IPS DF 4.7 (cell line): Measurements from ENCODE around the gene NACC2.
"Not testable (repeated sequence)": the region's sequence is repeated elsewhere in the genome, so short reads cannot be mapped to it uniquely, and the experiment has no call there.

Experiments
- DNase-seq: peaks from one replicate; pipeline ENCODE4 v3.0.0-alpha.2; 2013; ENCODE audit warnings: low spot score; ENCODE audit errors: extremely low read depth

NACC2 gene

DNA sequence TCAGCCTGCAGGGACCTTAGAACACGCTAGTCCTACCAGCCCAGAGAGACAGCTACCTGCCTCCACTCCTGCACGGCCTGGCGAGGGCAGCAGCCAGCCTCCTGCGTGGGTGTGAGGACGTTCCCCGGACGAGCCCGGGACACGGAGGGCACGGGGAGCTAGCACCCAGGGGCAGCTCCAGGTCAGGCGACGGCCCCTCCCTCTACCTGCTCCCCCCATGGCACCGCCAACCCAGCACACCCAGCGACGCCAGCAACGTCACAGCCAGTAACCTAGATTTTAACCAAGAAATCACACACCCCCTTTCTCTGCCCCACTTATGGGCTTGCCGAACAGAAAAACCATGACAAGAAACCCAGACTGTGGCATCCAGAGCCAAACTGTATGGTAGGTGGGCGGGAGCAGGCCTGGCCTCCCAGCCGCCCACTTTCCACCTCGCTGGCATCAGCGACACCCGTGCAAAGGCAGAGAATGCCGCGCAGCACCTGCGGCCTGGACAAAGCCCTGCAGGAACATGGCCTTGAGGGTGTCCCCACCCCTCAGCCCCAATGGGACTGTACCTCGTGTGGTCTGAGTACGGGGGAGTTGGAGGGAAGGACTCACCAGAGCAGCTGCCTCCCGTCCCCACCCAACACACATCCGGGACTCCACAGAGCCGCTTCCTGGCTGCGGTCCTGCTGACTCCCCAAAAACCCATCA is 47.9 kb downstream of the NACC2 start:
- no peak for DNase-seq

DNA sequence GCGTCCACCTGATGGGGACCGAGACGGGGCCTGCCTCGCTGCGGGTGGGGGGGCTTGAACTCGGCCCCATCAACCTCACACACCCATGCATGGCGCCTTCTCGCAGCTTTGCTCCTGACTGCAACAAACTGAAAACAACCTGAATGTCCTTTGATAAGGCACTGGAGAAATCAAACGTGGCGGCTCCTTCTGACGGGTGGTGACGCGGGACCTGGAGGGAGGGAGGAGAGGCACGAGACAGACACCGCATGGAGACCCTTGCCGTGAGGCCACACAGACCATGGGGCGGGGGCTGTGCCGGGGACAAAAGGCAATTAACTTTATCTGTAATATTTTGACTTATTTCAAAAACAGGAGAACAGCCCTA is 48.6 kb downstream of the NACC2 start:
- no peak for DNase-seq

DNA sequence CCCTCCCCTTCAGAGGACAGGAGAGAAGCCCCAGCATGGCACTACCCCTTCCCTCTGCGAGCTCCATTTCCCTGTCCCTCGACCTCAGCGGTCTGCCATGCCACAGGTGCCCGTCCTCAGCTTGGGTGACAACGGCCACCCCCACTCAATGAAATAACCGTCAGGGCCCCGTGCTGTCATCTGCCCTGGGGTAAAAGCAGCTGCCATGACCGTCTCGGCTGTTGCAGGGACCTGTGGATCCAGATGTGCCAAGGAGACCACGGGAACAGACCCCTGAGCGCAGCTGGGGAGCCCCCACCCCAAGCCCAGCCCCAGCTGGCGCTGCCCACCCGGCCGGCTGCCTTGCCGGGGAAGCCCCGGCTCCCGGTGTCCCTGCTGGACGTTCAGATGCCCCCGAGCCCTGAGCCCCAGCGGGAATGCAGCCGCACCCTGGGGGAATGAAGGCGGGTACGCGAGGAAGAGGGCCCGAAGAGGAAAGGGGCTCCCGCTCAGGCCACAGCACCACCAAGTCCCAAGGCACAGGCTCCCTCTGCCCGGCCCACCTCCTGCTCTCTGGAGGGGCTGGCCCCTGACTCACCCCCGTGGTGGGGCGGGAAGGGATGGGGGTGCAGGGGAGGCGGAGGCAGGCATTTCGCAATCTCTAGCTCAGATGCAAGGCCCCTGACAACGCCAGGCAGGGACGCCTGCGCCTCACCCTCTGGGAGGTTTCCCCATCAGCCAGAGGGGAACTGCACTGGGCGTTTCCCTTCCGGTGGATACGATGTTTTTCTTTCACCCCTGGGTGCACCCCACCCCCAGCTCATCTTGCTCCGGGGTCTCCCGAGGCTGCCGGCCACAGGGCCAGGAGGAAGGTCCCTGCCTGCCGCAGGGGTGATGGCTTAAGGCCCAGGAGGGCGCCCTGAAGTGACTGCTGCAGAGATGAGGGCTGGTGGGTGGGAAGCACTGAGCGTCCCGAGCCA is 49.2 kb downstream of the NACC2 start:
- DNase-seq: no peak

DNA sequence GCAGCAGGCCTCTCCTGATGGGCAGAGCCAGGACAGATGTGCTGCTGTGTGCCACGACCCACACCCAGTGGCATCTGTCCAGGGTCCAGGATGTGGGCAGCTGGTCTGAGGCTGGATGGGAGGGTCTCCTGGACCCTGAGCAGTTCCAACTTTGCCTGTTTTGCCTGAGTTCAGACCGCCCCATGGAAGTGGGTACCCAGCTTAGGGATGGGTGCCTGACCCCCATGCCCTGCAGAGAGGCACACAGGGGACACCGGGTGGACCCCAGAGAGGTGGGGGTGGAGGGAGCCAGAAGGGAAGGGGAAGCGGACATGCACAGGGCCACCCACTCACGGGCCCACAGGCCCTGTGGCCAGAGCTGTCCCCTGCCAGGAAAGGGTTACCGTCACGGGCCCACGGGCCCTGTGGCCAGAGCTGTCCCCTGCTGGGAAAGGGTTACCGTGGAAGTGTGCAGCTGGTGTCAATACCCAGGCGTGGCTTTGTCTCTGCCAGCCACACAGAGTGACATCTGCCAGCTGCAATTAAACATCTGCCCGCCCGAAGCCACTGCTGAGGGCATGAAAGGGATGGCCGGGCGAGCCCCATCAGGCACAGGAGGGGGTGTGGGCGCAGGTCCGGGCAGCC is 50.0 kb downstream of the NACC2 start:
- no peak for DNase-seq

DNA sequence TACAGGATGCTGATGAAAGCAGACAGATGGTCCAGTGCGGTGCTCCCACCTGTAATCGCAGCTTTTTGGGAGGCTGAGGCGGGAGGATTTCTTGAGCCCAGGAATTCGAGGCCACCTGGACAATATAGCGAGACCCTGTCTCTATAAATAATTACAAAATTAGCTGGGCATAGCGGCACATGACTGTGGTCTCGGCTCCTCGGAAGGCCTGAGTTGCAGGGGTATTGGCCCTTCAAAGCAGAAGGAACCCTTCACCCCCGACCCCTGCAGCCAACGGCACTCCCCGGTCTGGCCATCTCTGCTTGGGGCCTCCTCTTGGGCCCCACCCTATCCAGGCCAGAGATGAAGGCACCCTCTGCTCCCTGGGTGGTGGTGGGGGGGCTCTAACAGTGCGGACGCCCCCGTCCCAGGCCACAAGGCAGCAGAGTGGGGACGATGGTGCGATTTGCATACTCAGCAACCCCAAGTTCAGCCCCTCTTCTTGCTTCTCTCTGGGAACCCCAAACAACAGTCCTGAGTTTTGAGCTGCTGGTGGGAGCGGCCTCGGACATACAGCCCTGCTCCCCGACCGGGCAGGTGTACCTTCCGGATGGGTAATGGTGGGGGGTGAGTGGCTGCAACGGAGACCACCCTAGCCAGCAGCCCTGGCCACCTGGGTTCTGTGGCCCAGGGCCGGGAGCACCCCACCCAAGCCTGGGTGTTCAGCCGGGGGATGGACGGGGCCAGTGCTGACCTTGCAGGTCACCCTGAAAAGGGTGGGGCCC is 50.7 kb downstream of the NACC2 start:
- DNase-seq: no peak

DNA sequence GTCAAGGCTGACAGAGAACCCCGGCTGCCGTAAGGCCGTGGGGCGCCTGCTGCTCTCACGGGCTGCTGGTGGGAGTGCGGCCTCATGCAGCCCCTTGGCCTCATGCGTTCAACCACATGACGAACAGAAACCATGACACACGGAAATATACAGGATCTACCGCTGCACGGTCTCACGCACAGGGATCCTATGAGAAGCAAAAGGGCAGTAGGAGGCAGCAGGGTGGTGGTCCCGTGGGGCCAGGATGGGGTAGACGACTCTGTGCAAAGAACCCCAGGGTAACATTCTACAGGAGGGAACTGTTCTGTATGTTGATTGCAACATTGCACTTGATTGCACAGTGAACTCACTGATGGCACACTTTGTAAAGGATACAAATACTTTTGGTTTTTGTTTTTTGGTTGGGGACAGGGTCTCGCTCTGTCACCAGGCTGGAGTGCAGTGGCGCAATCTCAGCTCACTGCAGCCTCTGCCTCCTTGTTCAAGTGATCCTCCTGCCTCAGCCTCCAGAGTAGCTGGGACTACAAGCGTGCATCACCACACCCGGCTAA is 51.6 kb downstream of the NACC2 start:
- DNase-seq: no peak

DNA sequence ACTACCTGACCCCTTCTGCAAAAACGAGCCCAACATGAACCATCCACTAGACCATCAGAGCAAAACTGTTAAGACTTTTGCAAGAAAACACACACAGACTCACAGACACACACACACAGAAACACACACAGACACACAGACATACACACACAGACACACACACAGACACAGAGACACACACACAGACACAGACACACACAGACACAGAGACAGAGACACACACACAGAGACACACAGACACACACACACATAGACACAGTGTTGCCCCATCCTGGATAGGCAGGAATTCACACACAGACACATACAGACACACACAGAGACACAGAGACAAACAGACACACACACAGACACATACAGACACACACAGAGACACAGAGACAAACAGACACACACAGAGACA is 52.5 kb downstream of the NACC2 start:
- DNase-seq: no peak

DNA sequence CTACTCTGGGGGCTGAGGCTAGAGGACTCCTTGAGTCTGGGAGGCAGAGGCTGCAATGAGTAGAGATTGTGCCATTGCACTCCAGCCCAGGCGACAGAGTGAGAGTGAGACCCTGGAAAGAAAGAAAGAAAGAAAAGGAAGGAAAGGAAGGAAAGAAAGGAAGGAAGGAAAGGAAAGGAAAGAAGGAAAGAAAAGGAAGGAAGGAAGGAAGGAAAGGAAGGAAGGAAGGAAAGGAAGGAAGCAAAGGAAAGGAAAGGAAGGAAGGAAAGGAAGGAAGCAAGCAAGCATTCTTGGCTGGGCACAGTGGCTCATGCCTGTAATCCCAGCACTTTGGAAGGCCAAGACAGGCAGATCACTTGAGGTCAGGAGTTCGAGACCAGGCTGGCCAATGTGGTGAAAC is 54.2 kb downstream of the NACC2 start:
- DNase-seq: not testable (repeated sequence)

DNA sequence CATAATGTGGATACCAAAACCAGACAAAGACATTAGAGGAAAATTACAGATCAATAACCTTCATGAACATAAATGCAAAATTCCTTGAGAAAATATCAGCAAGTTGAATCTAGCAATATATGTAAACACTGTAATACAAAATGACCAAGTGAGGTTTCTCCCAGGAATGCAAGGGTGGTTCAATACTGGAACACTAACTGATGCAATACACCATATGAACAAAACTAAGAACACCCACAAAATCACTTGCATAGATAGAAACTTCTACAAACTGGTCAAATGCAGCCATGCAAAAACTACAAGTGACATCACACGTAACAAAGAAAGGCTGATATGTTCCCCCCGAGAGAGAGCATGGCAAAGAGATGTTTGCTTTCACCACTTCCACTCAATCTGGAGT is 55.6 kb downstream of the NACC2 start:
- no peak for DNase-seq

DNA sequence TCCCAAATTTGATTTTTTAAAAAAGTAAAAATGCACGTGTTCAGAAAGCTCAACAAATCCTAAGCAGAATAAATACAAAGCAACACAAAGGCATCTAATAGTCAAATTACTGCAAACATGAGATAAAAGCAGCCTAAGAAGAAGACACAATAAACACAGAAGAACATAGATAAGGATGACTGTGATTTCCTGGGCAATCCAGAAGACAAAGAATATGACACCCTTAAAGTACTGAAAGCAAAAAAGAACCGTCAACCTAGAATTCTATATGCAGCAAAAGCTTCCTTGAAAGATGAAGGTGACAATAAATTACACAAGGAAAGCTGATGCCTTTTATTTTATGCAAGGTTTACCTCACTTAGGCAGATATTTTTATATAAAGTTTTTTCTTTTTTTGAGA is 58.2 kb downstream of the NACC2 start:
- DNase-seq: no peak

DNA sequence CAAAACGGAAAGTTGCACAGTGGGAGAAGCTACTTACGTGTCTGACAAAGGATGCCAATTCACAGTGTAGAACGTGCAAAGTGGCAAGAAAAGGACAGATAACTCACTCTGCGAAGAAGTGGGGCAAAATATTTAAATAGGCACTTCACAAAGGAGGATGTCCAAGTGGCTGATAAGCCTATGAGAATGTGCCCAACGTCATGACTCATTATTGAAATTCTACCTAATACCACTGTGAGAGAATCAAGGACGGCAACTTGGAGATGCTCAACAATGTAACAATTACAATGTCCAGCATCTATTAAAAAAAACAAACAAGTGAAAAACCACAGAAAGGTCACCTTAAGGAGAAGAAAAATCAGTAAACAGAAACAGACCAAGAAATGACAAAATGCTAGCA is 59.0 kb downstream of the NACC2 start:
- DNase-seq: no peak

DNA sequence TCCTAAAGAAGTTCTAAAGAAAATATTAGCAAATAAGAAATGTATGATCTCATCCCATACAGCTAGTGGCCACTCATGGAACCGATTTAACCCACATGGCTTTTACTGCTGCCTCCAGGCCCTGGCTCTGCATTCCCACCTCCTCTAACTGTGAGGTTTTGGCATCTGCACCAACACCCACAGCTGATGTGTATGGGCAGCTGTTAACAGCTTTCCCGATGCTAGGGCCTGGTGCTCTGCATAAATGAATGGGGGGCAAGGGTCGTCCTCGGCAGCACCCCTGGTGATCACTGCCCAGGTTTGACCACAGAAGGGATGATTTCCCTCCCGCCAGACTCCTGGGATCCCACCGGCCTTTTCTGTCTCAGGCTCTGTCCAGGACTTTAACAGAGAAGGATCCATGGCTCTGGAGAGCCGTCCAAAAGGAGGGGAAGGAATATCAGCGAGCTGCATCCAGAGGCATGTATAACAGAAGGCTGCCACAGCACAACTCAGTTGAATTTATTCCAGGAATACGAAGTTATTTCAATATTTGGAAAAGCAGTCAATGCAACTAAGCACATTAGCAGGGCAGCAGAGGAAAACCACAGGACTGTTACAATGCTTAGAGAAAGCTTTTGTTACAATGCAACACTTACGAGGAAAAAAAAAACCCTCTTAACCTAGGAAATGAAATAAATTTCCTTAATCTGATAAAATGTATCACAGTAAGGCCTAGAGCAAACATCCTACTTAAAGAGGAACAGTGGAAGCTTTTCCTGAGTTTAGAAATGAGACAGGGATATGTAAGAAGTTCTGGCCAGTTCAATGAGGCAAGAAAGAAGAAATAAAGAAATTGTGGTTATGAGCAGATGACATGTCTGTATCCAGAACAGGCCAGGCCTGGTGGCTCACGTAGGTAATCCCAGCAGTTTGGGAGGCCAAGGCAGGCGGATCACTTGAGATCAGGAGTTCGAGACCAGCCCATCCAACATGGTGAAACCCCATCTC is 63.1 kb downstream of the NACC2 start:
- no peak for DNase-seq

DNA sequence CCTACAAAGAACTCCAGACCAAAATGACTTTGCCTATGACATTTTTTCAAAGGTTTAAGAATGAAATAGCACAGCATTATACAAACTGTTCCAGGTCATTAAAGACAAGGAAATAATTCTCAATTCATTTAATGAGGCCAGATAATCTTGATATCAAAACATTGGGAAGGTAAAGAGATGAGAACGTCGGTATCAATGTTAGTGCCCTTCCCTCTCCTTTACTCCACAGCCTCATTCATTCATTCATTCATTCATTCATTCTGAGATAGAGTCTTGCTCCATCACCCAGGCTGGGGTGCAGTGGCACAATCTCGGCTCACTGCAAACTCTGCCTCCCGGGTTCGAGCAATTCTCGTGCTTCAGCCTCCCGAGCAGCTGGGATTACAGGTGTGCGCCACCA is 64.0 kb downstream of the NACC2 start:
- DNase-seq: no peak

DNA sequence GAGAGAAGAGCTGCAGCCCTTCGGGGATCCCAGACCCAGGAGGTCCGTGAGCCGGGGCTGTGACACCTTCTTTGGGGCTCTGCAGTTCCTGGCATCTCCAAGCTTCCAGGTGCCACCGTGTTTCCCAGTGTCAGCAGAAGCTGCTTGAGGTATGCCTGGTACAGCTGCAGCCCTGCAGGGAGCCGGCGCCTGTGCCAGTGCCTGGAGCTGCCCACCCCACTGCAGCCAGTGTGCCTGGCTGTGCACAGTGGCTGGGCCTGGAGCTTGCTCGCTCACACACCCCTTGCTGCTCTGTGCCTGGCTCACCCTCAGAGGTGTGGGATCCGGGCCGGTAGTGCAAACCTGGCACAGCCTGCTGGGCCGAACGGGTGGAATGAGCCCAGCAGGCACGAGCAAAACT is 65.5 kb downstream of the NACC2 start:
- DNase-seq: no peak

DNA sequence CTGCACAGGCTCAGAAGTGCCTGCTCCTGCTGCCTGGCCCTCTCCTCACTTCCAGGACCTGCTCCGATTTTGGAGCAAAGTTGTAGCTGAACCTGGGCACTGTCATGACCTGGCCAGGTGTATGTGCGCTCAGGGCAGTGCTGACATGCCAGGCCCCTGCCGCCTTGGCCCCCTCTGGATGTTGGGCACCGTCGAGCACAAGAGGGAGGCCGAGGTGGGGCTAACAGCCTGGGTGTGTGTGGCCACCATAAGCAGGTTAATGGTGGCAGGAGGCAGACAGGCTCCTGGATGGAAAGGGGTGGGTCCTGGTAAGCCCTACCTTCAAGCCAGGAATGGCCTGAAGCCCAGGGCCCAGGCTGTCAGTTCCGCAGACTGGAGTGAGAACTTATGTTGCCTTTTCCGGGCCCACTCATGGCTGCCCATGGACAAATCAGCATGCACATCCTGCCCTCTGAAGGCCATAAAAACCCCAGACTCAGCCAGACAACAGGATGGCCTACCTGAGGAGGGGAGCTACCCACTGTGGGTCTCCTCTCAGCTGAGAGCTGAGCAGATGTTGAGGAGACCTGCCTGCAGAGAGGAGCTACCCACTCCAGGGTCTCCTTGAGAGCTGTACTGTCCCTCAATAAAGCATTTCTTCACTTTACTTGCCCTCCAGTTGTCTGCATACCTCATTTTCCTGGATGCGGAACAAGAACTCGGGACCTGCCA is 66.2 kb downstream of the NACC2 start:
- DNase-seq: no peak

DNA sequence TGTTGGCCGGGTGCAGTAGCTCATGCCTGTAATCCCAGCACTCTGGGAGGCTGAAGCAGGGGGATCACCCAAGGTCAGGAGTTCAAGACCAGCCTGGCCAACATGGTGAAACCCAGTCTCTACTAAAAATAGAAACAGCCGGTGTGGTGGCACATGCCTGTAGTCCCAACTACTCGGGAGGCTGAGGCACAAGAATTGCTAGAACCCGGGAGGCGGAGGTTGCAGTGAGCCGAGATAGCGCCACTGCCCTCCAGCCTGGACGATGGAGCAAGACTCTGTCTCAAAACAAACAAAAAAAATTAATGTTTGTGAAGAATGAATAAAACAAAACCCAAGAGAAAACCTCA is 68.2 kb downstream of the NACC2 start:
- not testable (repeated sequence) for DNase-seq

DNA sequence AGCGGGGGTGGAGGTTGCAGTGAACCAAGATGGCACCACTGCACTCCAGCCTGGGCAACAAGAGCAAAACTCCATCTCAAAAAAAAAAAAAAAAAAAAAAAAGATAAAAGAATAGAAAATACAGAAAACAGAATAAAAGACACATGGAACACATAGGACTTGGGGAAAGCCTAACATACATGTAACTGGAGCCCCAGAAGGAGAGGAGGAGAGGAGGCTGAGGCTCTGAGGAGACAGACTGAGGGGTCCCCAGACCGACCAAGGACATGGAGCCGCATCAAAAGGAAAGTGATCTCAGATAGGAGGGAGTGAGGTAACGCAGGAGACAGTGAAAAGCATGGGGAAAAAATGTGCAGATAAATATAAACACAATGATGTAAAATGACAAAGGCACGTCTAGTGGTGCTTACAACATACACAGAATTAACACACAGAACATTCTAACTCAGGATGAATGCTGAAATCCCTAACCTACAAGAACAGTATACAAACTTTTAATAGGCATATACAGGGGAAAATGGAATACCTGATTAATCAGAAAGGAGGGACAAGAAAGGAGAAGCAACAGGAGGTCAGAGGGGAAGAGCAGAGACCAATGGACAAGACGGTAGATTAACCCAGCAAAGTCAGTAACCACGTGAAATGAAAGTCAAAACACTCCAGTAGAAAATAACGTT is 68.7 kb downstream of the NACC2 start:
- DNase-seq: no peak

DNA sequence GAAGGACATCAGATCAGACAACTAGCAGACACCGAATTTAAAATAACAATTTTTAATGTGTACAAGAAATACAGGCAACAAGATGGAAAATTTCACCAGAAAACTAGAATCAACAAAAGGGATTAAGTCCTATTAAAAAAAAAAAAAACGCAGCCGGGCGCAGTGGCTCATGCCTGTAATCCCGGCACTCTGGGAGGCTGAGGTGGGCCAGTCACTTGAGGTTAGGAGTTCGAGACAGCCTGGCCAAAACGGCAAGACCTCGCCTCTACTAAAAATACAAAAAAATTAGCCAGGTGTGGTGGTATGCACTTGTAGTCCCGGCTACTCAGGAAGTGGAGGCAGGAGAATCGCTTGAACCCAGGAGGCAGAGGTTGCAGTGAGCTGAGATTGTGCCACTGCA is 69.6 kb downstream of the NACC2 start:
- no peak for DNase-seq

DNA sequence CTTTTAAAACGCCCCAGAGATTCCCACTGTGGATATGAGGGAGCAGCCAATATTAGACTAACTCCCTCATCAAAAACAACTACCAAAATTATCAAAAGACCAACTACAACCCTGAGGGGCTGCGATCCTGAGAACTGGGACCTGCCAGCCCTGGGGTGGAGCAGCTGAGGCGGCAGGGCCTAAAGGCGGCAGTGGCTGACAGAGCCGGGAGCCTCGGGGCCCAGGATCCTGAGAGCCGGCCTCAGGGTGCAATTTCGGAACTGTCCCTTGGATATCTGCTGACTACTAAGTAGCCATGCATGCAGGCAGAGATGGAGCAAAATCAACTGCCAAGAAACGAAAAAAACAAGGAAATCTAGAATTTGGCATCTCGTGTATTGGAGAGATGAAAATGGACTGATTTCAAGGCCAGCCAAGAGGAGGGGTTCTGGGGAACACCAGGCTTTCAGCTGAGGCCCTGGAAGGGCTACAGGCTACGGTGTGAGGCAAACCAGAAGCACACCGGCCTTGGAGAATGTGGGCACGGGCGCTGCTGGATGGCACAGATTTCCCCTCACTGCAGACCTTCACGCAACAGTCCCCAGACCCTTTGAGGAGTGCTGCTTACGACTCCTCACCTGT is 70.3 kb downstream of the NACC2 start:
- DNase-seq: no peak
